ENCODE measurements around the gene ETV6.

ETV6 gene

GRCh38 chr12:11763760-11764520 lies 114.5 kb downstream of the ETV6 start:
- DNase-seq, result no peak

GRCh38 chr12:11764837-11765236 lies 115.4 kb downstream of the ETV6 start:
- no peak for DNase-seq

DNA sequence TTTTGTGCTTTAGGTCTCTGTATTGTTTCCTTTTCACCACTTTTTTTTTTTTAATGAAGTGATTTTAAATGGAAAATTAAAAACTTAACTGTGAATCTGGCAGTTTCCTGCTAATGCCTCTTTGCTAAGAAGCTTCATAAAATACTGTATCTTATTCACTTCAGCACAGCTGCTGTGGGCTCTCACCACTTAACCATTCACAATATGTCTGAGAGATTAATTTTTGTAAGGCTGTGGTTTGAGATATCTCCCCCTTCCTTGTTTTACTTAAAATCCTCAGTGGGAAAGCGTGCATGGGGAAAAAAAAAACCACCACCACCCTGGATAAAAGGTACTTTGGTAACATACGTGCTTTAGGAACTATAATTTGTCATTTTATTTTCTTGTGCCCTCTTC lies 115.9 kb downstream of the ETV6 start:
- no peak for DNase-seq

DNA sequence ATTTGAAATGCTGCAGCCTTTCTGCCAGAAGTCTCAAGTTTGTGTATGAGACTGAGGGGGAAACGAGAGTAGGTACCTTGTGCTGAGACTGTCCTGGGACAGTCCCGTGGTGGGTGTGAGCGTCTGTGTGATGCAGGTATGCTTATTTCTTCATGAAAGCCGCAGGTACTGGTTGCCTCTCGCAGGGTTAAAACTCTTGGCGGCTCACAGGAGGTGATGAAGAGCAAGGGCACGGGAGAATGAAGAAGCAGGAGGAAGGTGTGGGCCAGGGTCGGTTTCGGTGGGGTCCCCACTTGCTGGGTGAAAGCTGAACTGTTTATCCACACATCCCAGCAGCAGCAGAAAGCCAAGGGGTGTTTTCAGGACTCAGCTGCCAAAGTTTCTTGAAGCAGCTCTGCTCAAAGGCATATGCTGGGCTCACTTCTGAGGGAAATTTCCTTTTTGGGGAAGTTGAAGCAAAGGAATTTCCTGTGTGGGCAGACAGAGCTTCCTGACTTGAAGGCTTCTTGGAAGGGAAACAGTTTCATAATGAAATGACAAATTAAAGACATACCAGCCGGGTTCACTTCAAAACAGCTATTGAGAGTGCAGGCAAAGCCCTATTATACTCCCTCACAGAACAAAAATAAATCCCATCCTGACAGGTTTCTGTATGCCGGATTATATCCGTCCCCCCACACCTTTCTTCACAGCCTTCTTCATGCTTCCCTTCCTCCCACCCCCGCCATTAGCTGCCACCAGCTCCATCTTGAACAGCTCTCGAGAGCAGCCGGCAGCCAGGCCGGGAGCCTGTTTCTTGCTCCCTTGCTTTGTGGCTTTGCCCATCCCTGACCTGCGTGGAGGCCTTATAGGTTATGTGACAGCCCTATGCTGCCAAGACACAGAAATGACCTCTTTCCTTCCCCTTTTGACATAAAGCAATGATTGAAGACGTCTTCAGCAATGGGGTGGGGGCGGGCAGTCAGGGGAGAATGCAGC lies 116.6 kb downstream of the ETV6 start:
- no peak for DNase-seq

DNA sequence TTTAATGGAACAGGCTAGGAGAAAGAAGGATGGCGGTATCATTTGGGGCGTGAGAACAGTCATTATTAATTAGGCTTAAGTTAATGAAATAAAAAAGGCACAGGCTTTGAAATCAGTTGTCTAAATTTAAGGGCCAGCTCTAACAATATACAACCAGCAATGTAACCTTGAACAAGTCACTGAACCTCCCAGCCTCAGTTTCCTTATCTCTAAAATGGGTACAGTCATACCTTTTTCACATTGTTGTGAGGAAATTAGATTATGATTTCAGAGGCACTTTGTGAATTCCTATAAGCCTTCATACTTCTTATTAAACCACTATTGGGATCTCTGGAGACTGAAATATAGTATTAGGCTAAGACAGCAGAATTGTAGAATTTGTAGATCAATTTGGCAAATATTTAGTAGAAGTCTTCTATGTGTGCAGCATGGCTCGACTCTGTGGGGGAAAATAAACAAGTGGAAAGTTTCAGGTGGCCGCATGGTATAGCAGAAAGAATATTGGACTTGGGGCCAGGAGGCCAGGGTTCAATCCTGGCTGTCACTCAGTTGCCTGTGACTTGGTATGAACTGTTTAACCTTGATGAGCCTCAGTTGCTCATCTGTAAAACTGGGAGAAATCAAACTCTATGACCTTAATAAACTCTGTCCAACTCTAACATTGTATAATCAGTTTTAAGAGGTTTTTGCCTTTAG lies 117.7 kb downstream of the ETV6 start:
- DNase-seq, result no peak

- DNase-seq, result no peak
These were observed 118.3 kb downstream of the ETV6 start for GRCh38 chr12:11767798-11768197.

- DNase-seq, result no peak
These were observed 118.9 kb downstream of the ETV6 start for GRCh38 chr12:11768233-11768965.

DNA sequence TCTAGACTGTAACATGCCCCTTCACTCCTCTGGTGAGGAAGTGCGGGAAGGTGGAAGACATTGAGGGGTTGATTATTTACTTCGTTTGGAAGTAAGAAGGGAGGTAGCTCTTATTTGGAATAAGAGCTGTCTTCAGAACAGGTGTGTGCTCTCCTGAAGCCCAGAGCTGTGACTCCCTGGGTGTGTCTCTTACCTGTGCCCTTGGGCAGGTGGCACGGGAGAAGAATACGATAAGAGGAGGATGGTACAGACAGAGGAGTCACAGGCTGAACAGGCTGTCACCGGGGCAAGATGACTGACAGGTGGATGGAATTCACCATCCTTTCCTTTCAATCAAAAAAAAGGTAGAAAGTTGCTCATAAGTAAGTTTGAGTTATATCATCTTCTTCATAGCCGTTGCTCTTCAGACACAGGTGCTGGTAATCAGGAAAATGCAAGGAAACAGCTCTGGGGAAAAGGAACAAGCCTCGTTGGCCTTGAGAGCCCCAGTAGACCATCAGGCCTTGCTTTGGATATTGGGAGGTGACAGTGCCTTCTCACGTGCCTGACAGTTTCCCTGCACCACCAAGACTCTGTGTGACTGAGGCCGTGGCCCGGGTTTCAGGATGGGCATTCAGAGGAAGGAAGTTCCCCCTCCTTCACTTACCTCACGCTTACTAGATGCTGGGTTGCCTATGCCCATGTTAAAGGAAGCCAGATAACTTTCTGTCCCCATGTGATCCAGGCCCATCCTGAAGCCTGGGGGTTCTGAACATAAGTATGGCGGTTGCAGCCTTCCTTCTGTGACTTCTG lies 120.4 kb downstream of the ETV6 start:
- DNase-seq, result no peak

- DNase-seq, result no peak
These were observed 121.9 kb downstream of the ETV6 start for GRCh38 chr12:11771356-11771755.

DNA sequence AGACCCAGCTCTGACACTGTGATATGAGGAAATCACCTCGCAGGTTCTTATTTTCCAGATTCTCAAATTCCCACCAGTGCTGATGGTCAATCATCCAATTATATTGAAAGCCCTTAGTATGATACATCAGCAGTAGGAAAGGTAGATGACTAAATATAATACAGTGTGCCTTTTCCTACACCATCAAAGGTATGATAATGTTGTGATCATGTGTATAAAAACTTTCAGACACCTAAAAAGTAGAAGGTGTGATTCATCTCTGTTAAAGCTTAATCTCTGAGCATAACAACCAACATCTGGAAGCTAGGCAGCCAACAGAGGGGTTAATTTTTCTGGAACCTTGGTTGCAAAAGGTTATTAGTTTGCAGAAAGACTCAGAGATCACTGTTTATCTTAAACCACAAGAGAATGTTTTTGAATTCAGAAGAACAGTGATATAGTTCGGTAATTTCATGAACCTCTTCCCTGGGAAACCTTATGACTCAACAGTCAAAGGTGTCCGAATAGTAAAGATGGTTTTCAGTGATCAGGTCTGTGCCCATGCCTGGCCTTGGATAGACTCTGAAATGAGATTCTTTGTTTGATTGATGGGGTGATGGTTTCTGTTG lies 122.5 kb downstream of the ETV6 start:
- DNase-seq, result no peak

DNA sequence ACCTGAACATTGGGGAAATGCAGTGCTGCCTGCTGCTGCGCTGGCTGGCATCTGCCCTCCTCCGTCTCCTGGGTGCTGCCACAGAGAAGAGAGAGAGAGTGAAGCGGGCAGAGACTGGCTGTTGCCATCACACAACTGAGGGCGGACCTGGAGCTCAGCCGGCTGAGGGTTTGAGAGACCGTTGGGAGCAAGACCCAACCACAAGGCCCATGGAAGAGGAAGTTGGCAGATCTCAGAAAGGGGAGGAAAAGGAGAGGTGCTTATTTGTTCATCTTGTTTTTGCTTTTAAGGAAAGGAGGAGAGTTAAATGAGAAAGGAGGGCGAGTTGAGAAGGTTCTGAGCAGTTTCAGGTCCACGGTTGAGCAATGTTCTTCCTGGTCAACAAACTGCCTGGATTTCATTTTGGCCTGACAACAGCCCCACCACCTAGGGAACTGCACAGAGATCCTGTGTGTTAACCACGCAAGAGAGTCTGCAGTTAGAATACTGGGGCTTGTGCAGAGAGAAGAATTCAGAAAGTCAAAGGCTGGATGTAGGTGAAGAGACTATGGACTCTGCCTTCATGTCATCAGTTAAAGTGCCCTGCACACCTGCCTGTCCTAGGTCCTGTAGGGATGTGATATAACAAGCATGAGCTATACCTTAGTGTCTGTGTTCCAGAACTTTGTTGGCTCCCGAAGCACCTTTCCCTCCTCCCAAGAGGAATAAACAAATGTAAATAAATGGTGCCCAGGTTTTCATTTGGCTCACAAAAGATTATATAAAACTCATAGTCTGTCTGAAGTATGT lies 124.6 kb downstream of the ETV6 start:
- DNase-seq, result no peak

GRCh38 chr12:11774821-11775220 lies 125.3 kb downstream of the ETV6 start:
- no peak for DNase-seq

DNA sequence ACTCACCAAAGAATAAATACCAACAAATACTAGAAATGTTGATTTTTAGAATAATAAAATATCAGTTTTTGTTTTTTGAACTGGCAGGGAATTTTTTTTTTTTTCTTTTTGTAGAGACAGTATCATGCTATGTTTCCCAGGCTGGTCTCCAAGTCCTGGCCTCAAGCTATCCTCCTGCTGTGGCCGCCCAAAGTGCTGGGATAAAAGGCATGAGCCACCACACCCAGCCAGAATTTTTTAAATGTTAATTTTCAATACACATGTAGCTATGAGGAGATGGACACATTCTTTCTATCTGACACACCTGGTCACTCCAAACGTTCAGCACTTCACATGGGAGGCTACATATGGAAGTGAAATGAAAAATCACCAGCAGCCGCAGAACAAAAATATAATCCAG lies 126.8 kb downstream of the ETV6 start:
- no peak for DNase-seq

- no peak for DNase-seq
These were observed 128.0 kb downstream of the ETV6 start for GRCh38 chr12:11777451-11777850.

DNA sequence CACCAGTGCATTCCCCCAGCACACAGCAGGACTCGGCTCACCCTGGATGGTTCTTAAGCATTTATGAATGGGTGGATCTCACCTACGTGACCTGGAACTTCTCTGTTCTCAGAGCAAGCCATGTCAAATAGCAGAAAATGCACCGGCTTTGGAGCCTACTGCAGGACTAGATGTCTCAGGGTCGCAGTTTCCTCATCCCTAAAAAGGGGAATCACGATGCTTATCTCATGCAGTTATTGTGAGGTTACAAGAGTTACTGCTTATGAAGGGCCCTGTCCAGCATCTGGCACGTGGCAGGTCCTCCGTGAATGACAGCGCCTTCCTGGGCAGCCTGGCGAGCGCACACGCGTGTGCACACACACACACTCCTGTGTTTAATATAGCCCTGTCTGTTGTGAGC lies 128.5 kb downstream of the ETV6 start:
- no peak for DNase-seq

GRCh38 chr12:11778713-11779685 lies 129.5 kb downstream of the ETV6 start:
- no peak for DNase-seq

GRCh38 chr12:11780521-11781101 lies 131.1 kb downstream of the ETV6 start:
- DNase-seq, result no peak

- DNase-seq, result no peak
These were observed 133.5 kb downstream of the ETV6 start for GRCh38 chr12:11782914-11783420.

DNA sequence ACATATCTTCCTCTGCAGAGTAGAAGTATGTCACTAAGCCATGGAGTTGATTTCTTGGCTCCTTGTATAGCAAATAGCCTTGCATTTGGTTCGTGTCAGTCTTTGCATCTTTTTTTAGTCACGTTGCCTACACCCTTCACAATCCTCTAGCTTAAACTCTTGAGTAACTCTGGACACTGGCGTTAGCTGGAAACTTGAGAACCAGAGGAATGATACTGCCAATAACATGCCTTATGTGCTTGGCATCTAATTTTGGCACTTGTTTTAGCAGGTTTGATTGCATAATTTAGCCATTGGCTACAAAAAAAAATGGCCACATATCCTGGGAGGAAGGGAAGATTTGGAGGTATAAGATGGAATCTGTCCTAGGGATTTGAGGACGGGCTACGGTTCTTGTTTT lies 136.2 kb downstream of the ETV6 start:
- no peak for DNase-seq
